ENCODE measurements around the gene U2AF1L4. TPM values are rescaled to one million over a fixed set of nuclear protein-coding genes. Genes with fewer than 3 reads are reported as not detected.
A peak's percentile ranks its signal among the peaks of the same experiment; 100 is the strongest.

The U2AF1L4 gene
- total and polyA plus RNA-seq, 2 donors (not counting 3 experiments of a cell fraction or from before 2014, with no cell fraction given), result 5.6 to 13.5 TPM

DNA sequence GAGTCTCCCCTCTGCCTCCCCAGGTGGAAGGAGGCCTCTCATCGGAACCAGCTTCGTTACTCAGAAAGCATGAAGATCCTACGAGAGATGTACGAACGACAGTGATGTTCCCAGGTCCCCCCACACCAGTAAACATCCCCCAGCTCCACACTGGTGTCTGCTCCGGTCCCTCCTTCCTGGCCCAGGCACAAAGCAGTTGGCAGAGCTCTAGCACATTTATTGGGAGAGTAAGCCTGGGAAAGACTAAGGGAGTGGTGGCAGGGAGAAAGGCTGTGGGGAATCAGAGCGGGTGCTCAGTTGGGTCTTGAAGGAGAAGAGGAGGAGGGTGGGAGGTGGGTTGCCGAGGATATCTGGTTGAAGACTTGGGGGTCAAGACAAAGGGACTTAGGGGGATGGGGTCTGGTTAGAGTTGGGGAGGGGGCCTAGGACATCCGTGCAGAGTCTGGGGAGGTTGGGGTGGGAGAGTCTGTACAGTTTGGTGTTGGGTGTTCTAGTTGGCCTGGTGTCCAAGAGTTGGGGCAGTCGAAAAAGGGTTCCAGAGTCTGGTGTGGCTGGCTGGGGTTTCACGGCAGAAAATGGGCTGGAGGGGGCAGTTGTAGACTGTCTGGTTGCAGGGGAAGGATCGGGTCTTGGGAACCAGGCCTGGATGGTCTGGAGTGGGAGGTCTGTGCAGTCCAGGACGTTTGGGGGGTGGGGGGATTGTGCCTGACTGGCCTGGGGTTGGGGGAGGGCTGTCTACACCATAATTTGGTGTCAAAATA is 9.3 kb upstream of the U2AF1L4 start:
- Histone ChIP-seq H3K4me3 (replicated peaks in 1 of 3; ENCODE audit: insufficient read depth in 1 of 3, low read depth in 1 of 3, low read length in 3 of 3) (no peak overlapping the region), H3K27ac (ENCODE audit: insufficient read depth, low read depth, low read length) (no peak overlapping the region), H3K79me2 (ENCODE audit: control insufficient read depth, insufficient read depth, low read length) (peaks cover 16% of the 10 kb centered on the region), H3K9me3 (replicated peaks; ENCODE audit: control insufficient read depth, insufficient read depth, low read length) (no peaks in the 10 kb centered on the region), H3K4me2 (ENCODE audit: insufficient read depth, low read length) (no peak overlapping the region), H3K4me1 (ENCODE audit: control insufficient read depth, extremely low read depth, insufficient read depth, low read length) (peaks cover 22% of the 10 kb centered on the region), H3K9ac (replicated peaks; ENCODE audit: extremely low read depth, insufficient read depth, low read length) (no peak overlapping the region), H2AFZ (ENCODE audit: low read depth, low read length) (no peak overlapping the region), H3K36me3 (ENCODE audit: control insufficient read depth in 2 of 2, extremely low read depth in 1 of 2, insufficient read depth in 2 of 2, low read length in 2 of 2) (peaks cover 0 to 13% of the 10 kb centered on the region in 2 experiments), H3K27me3 (ENCODE audit: control insufficient read depth in 2 of 2, insufficient read depth in 2 of 2, low read length in 2 of 2) (no peaks in the 10 kb centered on the region), H3K9me1 (replicated peaks; ENCODE audit: control insufficient read depth, extremely low read depth, insufficient read depth, low read length) (no peaks in the 10 kb centered on the region), H4K20me1 (replicated peaks; ENCODE audit: control insufficient read depth, extremely low read depth, insufficient read depth, low read length) (no peaks in the 10 kb centered on the region)
- ChIA-PET POLR2A (no interaction called here), CTCF (no interaction called here)
- no peak for FAIRE-seq
- no peak for DNase-seq (ENCODE audit: low read depth, low spot score)
- TF ChIP-seq, protein P1, sequence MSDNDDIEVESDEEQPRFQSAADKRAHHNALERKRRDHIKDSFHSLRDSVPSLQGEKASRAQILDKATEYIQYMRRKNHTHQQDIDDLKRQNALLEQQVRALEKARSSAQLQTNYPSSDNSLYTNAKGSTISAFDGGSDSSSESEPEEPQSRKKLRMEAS (IDR thresholded peaks at IDR 0.05; ENCODE audit: insufficient read depth, insufficient read length), result no peak
- TF ChIP-seq CTCF (IDR thresholded peaks at IDR 0.05; ENCODE audit: extremely low read depth in 1 of 2, insufficient read depth in 1 of 2, low read depth in 1 of 2, low read length in 2 of 2) (no peak), JUN (IDR thresholded peaks at IDR 0.05; ENCODE audit: borderline replicate concordance, insufficient read depth, insufficient read length, low read depth) (no peak), MYC (IDR thresholded peaks at IDR 0.05; ENCODE audit: low read depth, low read length) (no peak), POLR2A (IDR thresholded peaks at IDR 0.05; ENCODE audit: low read depth, low read length) (no peak), POLR2AphosphoS5 (IDR thresholded peaks at IDR 0.05; ENCODE audit: insufficient read depth, low read depth, low read length) (no peak)
- BruUV-seq (replicated peaks), result TSS peak; percentile 29
- dilution Hi-C loops (cut with MboI; ENCODE audit: extremely low pct_ligation_motif_present, low sequenced_read_pairs), result no loop called here
- intact Hi-C loops (cut with micrococcal nuclease), result loop anchor here (5.0 kb wide), 1 partner anchor 107 kb away; the partner anchor contains the start of gene COX6B1
